Midbrain (tissue), 1 donor: ENCODE data around the gene CHRNE.

Source experiments
- DNase-seq: peaks from one replicate; lab custom pipeline; 2025; lab: John Stamatoyannopoulos, UW

CHRNE gene

GRCh38 chr17:4903051-4903818, at the start of gene CHRNE:
Gene CHRNE (minus strand): TSS chr17:4903098. CDS start chr17:4903063, 35 bp downstream.
- peak; percentile 71 for DNase-seq

GRCh38 chr17:4951486-4951885, 48.6 kb upstream of the CHRNE start:
- DNase-seq, result no peak

- DNase-seq, result no peak
These were observed 47.9 kb upstream of the CHRNE start, which contains the start of gene ENO3 for GRCh38 chr17:4950746-4951204. Gene ENO3 (plus strand): TSS chr17:4951119. CDS start chr17:4951830, 711 bp downstream.

- DNase-seq, result no peak
These were observed 47.3 kb upstream of the CHRNE start for GRCh38 chr17:4950075-4950745.

- peak; percentile 64 for DNase-seq
These were observed 46.6 kb upstream of the CHRNE start for GRCh38 chr17:4949321-4950074.

- DNase-seq, result peak; percentile 83
These were observed 46.0 kb upstream of the CHRNE start for GRCh38 chr17:4948931-4949320.

- peak; percentile 83 for DNase-seq
These were observed 45.5 kb upstream of the CHRNE start, which contains the start of gene PFN1 for GRCh38 chr17:4948166-4948930. Gene PFN1 (minus strand): TSS chr17:4948530. CDS start chr17:4948394, 136 bp downstream.

GRCh38 chr17:4947411-4948165, 44.7 kb upstream of the CHRNE start:
- no peak for DNase-seq

- no peak for DNase-seq
These were observed 44.1 kb upstream of the CHRNE start for GRCh38 chr17:4947010-4947410.

GRCh38 chr17:4946312-4946976, 43.5 kb upstream of the CHRNE start:
- DNase-seq, result no peak

- DNase-seq, result no peak
These were observed 43.0 kb upstream of the CHRNE start for GRCh38 chr17:4945944-4946280.

- no peak for DNase-seq
These were observed 42.5 kb upstream of the CHRNE start for GRCh38 chr17:4945176-4945943.

- no peak for DNase-seq
These were observed 41.8 kb upstream of the CHRNE start for GRCh38 chr17:4944554-4945175.

GRCh38 chr17:4944163-4944553, 41.3 kb upstream of the CHRNE start:
- DNase-seq, result no peak

GRCh38 chr17:4942760-4943508, 40.0 kb upstream of the CHRNE start:
- DNase-seq, result no peak

- DNase-seq, result no peak
These were observed 38.4 kb upstream of the CHRNE start for GRCh38 chr17:4941319-4941610.

GRCh38 chr17:4940555-4941318, 37.8 kb upstream of the CHRNE start:
- no peak for DNase-seq
